Measurements from ENCODE around the gene ACOX3. TPM values are rescaled to one million over a fixed set of nuclear protein-coding genes. Genes with fewer than 3 reads are reported as not detected.

ACOX3 gene
- total and polyA plus RNA-seq, 2 of the 8 experiments (the other 6 are each of a cell fraction or from before 2014, with no cell fraction given) = 2.5 to 9.9 TPM

GRCh38 chr4:8403173-8403753, 37.3 kb downstream of the ACOX3 start:
- no peak overlapping the region for H2BK120ac ChIP-seq (replicated peaks; ENCODE audit: low read depth, low read length)
- FAIRE-seq = peak; percentile 78
- TF ChIP-seq PHF8 (conservative IDR thresholded peaks at IDR 0.05; ENCODE audit: low read depth, low read length) (no peak), NANOG (IDR thresholded peaks at IDR 0.05; ENCODE audit: insufficient read depth, low read depth, low read length, poor library complexity, severe bottlenecking) (no peak), BACH1 (IDR thresholded peaks at IDR 0.05; ENCODE audit: low read length) (no peak), RFX5 (IDR thresholded peaks at IDR 0.05; ENCODE audit: borderline replicate concordance, low read depth, low read length) (no peak), SIX5 (IDR thresholded peaks at IDR 0.05; ENCODE audit: low read depth, low read length) (no peak), TBP (IDR thresholded peaks at IDR 0.05; ENCODE audit: low read depth, low read length) (no peak), JUN (IDR thresholded peaks at IDR 0.05; ENCODE audit: low read depth, low read length) (no peak), CEBPB (IDR thresholded peaks at IDR 0.05; ENCODE audit: low read depth, low read length) (no peak), ATF3 (IDR thresholded peaks at IDR 0.05; ENCODE audit: insufficient read depth, low read depth, low read length) (no peak), SP4 (IDR thresholded peaks at IDR 0.05; ENCODE audit: low read length) (no peak), YY1 (IDR thresholded peaks at IDR 0.05; ENCODE audit: low read depth, low read length) (peak; percentile 51; the same call in 1 of the 2 replicates), ZNF274 (IDR thresholded peaks at IDR 0.05; ENCODE audit: borderline replicate concordance, extremely low read depth, low read length) (no peak), CHD1 (IDR thresholded peaks at IDR 0.05; ENCODE audit: low read depth, low read length) (no peak), ASH2L (IDR thresholded peaks at IDR 0.05; ENCODE audit: low read length) (no peak), SIRT6 (IDR thresholded peaks at IDR 0.05; ENCODE audit: low read length) (no peak)

More at GRCh38 chr4:8403173-8403753, 37.3 kb downstream of the ACOX3 start:
- Histone ChIP-seq H3K4me2 (ENCODE audit: insufficient read depth in 1 of 2, low read depth in 2 of 2, low read length in 2 of 2) (no peak overlapping the region), H3K36me3 (ENCODE audit: control insufficient read depth in 2 of 4, insufficient read depth in 4 of 4, low read length in 3 of 4) (peaks cover 0 to 3% (median 0%) of the 10 kb centered on the region in 4 experiments; a peak in 1 of 8 replicates), H3K9me3 (ENCODE audit: insufficient read depth in 2 of 2, low read depth in 1 of 2, low read length in 1 of 2) (no peaks in the 10 kb centered on the region; a peak in 1 of 4 replicates), H3K14ac (ENCODE audit: insufficient read length) (no peak overlapping the region), H3K56ac (replicated peaks; ENCODE audit: insufficient read length, low read depth, low read length) (no peak overlapping the region), H3K9ac (replicated peaks in 1 of 4; ENCODE audit: extremely low read depth in 1 of 4, low read depth in 3 of 4, low read length in 3 of 4) (no peak overlapping the region), H4K8ac (ENCODE audit: extremely low read depth, insufficient read depth, low read length) (no peak overlapping the region), H3K23ac (ENCODE audit: insufficient read length) (no peak overlapping the region), H3K4ac (replicated peaks; ENCODE audit: insufficient read length, low read depth, low read length) (no peak overlapping the region), H3K4me1 (replicated peaks in 1 of 4; ENCODE audit: control insufficient read depth in 3 of 4, insufficient read depth in 4 of 4, low read length in 3 of 4) (no peaks in the 10 kb centered on the region; a peak in 1 of 7 replicates), H4K5ac (ENCODE audit: insufficient read length, low read depth, low read length) (no peak overlapping the region), H3K27me3 (replicated peaks in 1 of 4; ENCODE audit: control insufficient read depth in 3 of 4, extremely low read depth in 1 of 4, insufficient read depth in 3 of 4, low read length in 3 of 4) (no peaks in the 10 kb centered on the region), H2BK15ac (ENCODE audit: low read length) (no peak overlapping the region), H2AFZ (ENCODE audit: low read length) (no peak overlapping the region), H2BK12ac (ENCODE audit: low read depth, low read length) (no peak overlapping the region), H3K79me1 (ENCODE audit: low read depth, low read length) (no peaks in the 10 kb centered on the region), H3K4me3 (ENCODE audit: extremely low read depth in 1 of 4, insufficient read depth in 2 of 4, low read depth in 3 of 4, low read length in 4 of 4) (no peak overlapping the region), H3K23me2 (ENCODE audit: low read depth, low read length) (no peaks in the 10 kb centered on the region), H4K20me1 (replicated peaks in 1 of 2; ENCODE audit: control insufficient read depth in 1 of 2, insufficient read depth in 2 of 2, low read length in 2 of 2) (no peaks in the 10 kb centered on the region), H3K79me2 (ENCODE audit: control insufficient read depth in 1 of 2, insufficient read depth in 2 of 2, low read length in 2 of 2) (no peaks in the 10 kb centered on the region), H2BK5ac (ENCODE audit: low read depth, low read length) (no peak overlapping the region), H2AK5ac (ENCODE audit: low read depth, low read length) (no peak overlapping the region), H4K91ac (replicated peaks; ENCODE audit: insufficient read length, low read length) (no peak overlapping the region), H3K18ac (ENCODE audit: extremely low read depth, low read length) (no peak overlapping the region), H3K27ac (ENCODE audit: low read depth, low read length) (no peak overlapping the region), H2BK20ac (ENCODE audit: low read length) (no peak overlapping the region)
- POLR2A ChIA-PET (ENCODE audit: partially characterized antibody) = no interaction called here
- DNase-seq (ENCODE audit: low read depth in 1 of 2, low spot score in 2 of 2) = peak; percentile 33 to 93
- CTCF ChIA-PET (ENCODE audit: partially characterized antibody) = interaction anchor here (0.7 to 10.4 kb wide), 42 partner anchors 8 to 368 kb away, joined by 3 to 94 read pairs (median 4); no protein-coding TSS in a partner anchor
- WGBS, 2 experiments (ENCODE audit: extremely low coverage in 1 of 2, insufficient coverage in 1 of 2, insufficient read length in 1 of 2, insufficient replicate concordance in 2 of 2, low coverage in 1 of 2, low lambda C conversion rate in 2 of 2, missing lambda C conversion rate in 1 of 2) = 64% methylated on average over 12 of the region's 12 CpGs; no CpG with 5 or more reads in 1 of the 2 experiments
